Thyroid gland (tissue), 4 donors: ENCODE measurements around the gene TSHZ2. TPM values are rescaled to one million over a fixed set of nuclear protein-coding genes. Genes with fewer than 3 reads are reported as not detected.

Experiments used
- DNase-seq, 2 donors: peaks; one replicate each; pipeline ENCODE4 v3.0.0-alpha.2; 2019
- H3K27ac ChIP-seq, 3 donors: fragments of 200-600 bp; sonication (generic); 1 replicate in 2 of 3; 2 replicates in 1 of 3; pipeline ENCODE4 v1.5.1; 2016 to 2019; ENCODE audit warnings: mild to moderate bottlenecking in 1 of 3, moderate library complexity in 1 of 3
- H3K27me3 ChIP-seq: fragments of 200-600 bp; sonication (generic); one replicate; pipeline ENCODE4 v1.5.1; 2019
- H3K36me3 ChIP-seq, 2 donors: fragments of 200-600 bp; sonication (generic); one replicate each; pipeline ENCODE4 v1.5.1; 2016 to 2019
- H3K4me1 ChIP-seq, 2 donors: fragments of 200-600 bp; sonication (generic); one replicate each; pipeline ENCODE4 v1.5.1; 2017 to 2019
- H3K4me3 ChIP-seq, 3 donors: fragments of 200-600 bp; sonication (generic); replicated peaks in 1 of 3; 1 replicate in 2 of 3; 2 replicates in 1 of 3; pipeline ENCODE4 v1.5.1; 2016; ENCODE audit warnings: mild to moderate bottlenecking in 1 of 3
- H3K9me3 ChIP-seq: fragments of 200-600 bp; sonication (generic); one replicate; pipeline ENCODE4 v1.5.1; 2017
- CTCF ChIP-seq, 6 experiments: fragments of 200-600 bp in 3 of 6; fragments of 450-650 bp in 3 of 6; sonication (generic) in 3 of 6; IDR thresholded peaks; one replicate each; pipeline ENCODE4 v1.5.1; 2016 to 2019; ENCODE audit warnings: antibody characterized with exemption in 6 of 6, mild to moderate bottlenecking in 2 of 6, inconsistent platforms in 1 of 6, moderate library complexity in 1 of 6
- POLR2A ChIP-seq, 2 donors: fragments of 450-650 bp; IDR thresholded peaks; one replicate each; pipeline ENCODE4 v1.6.1; 2017; ENCODE audit warnings: antibody characterized with exemption in 2 of 2, mild to moderate bottlenecking in 2 of 2, moderate library complexity in 1 of 2
- WGBS, 2 donors: methylation state at CpG; one replicate each; pipeline ENCODE4 v1.1.5; 2017; 5-methylcytosine and 5-hydroxymethylcytosine counted together
- intact Hi-C: fragments of 100-400 bp; cut with DNase I; formaldehyde crosslinking; loops from one replicate; pipeline ENCODE4 v1.15.1; 2023
- total RNA-seq, 4 donors: library from RNA; depleted of rRNA; stranded (reverse); fragments of >200 nt; gene quantifications; one replicate each; pipeline ENCODE4 v1.2.3, GENCODE V29; 2016

TSHZ2 gene
- total RNA-seq, 4 donors from 2014 or later = 11.0 to 27.9 (median 14.0) TPM

GRCh38 chr20:52941808-52942207 lies 30.4 kb upstream of the TSHZ2 start:
- intact Hi-C loops = no loop called here
- Histone ChIP-seq H3K9me3 (no peaks in the 10 kb centered on the region), H3K4me1 (no peaks in the 10 kb centered on the region), H3K27ac (no peak overlapping the region), H3K36me3 (no peaks in the 10 kb centered on the region), H3K4me3 (no peak overlapping the region), H3K27me3 (no peaks in the 10 kb centered on the region)
- TF ChIP-seq POLR2A (IDR thresholded peaks at IDR 0.05) (no peak), CTCF (IDR thresholded peaks at IDR 0.05) (no peak)
- WGBS, 2 donors = 82 to 93% methylated on average over 3 of the region's 3 CpGs
- DNase-seq = no peak

- no peaks in the 10 kb centered on the region for H3K36me3 ChIP-seq
- H3K4me3 ChIP-seq = no peak overlapping the region
- no peaks in the 10 kb centered on the region for H3K9me3 ChIP-seq
- no peaks in the 10 kb centered on the region for H3K4me1 ChIP-seq
- intact Hi-C loops = no loop called here
- no peak overlapping the region for H3K27ac ChIP-seq
- no peaks in the 10 kb centered on the region for H3K27me3 ChIP-seq
- TF ChIP-seq CTCF (IDR thresholded peaks at IDR 0.05) (no peak), POLR2A (IDR thresholded peaks at IDR 0.05) (no peak)
- DNase-seq = no peak
- 63 to 70% methylated on average over 2 of the region's 2 CpGs for WGBS, 2 donors
Measured at GRCh38 chr20:52943185-52943841, 28.8 kb upstream of the TSHZ2 start.

GRCh38 chr20:52945268-52945667 lies 26.9 kb upstream of the TSHZ2 start:
- TF ChIP-seq CTCF (IDR thresholded peaks at IDR 0.05) (no peak), POLR2A (IDR thresholded peaks at IDR 0.05) (no peak)
- no peak for DNase-seq
- Histone ChIP-seq H3K4me1 (no peaks in the 10 kb centered on the region), H3K9me3 (no peaks in the 10 kb centered on the region), H3K4me3 (no peak overlapping the region), H3K27me3 (no peaks in the 10 kb centered on the region), H3K36me3 (no peaks in the 10 kb centered on the region), H3K27ac (no peak overlapping the region)
- WGBS, 2 donors = 67 to 81% methylated on average over 1 of the region's 1 CpG
- intact Hi-C loops = no loop called here

- DNase-seq = no peak
- Histone ChIP-seq H3K4me3 (no peak overlapping the region), H3K27ac (no peak overlapping the region), H3K9me3 (no peaks in the 10 kb centered on the region), H3K4me1 (no peaks in the 10 kb centered on the region), H3K27me3 (no peaks in the 10 kb centered on the region), H3K36me3 (no peaks in the 10 kb centered on the region)
- intact Hi-C loops = no loop called here
- 79% methylated on average over 2 of the region's 2 CpGs for WGBS, 2 donors
- TF ChIP-seq CTCF (IDR thresholded peaks at IDR 0.05) (no peak), POLR2A (IDR thresholded peaks at IDR 0.05) (no peak)
Measured at GRCh38 chr20:52945862-52946522, 26.2 kb upstream of the TSHZ2 start.

GRCh38 chr20:52948491-52948890 lies 23.7 kb upstream of the TSHZ2 start:
- no peak overlapping the region for H3K4me3 ChIP-seq
- DNase-seq = no peak
- no peaks in the 10 kb centered on the region for H3K27me3 ChIP-seq
- no peaks in the 10 kb centered on the region for H3K4me1 ChIP-seq
- intact Hi-C loops = no loop called here
- H3K27ac ChIP-seq = no peak overlapping the region
- WGBS, 2 donors = 97 to 100% methylated on average over 1 of the region's 1 CpG
- TF ChIP-seq CTCF (IDR thresholded peaks at IDR 0.05) (no peak), POLR2A (IDR thresholded peaks at IDR 0.05) (no peak)
- no peaks in the 10 kb centered on the region for H3K36me3 ChIP-seq
- H3K9me3 ChIP-seq = no peaks in the 10 kb centered on the region
